RWPE2 (cell line): ENCODE measurements around the gene CDKL4.
"Not testable (repeated sequence)": the region's sequence is repeated elsewhere in the genome, so short reads cannot be mapped to it uniquely, and the experiment has no call there.

Experiments
- ATAC-seq: fragments of 200-7000 bp; cut with Tn5 transposase; 3 replicates; pipeline ENCODE4 v1.9.1; 2021; ENCODE audit warnings: low read depth
- DNase-seq: peaks from one replicate; pipeline ENCODE4 v3.0.0-alpha.2; 2020; ENCODE audit warnings: low spot score
- H3K27ac ChIP-seq: fragments of 450-650 bp; 2 replicates; pipeline ENCODE4 v1.5.1; 2017; ENCODE audit warnings: mild to moderate bottlenecking; ENCODE audit not compliant: poor library complexity, severe bottlenecking
- H3K27me3 ChIP-seq: fragments of 250-450 bp; sonication (Bioruptor Pico); 2 replicates; pipeline ENCODE4 v1.5.1; 2021; ENCODE audit warnings: mild to moderate bottlenecking, moderate library complexity; ENCODE audit not compliant: insufficient read depth, poor library complexity, severe bottlenecking
- H3K36me3 ChIP-seq: fragments of 250-450 bp; sonication (Bioruptor Pico); 2 replicates; pipeline ENCODE4 v1.5.1; 2020; ENCODE audit warnings: low read depth, mild to moderate bottlenecking, moderate library complexity
- H3K4me1 ChIP-seq: fragments of 250-450 bp; sonication (Bioruptor Pico); 2 replicates; pipeline ENCODE4 v1.5.1; 2021; ENCODE audit warnings: mild to moderate bottlenecking, moderate library complexity; ENCODE audit not compliant: insufficient read depth, poor library complexity, severe bottlenecking
- H3K4me3 ChIP-seq: fragments of 250-450 bp; sonication (Bioruptor Pico); 2 replicates; pipeline ENCODE4 v1.5.1; 2021; ENCODE audit warnings: mild to moderate bottlenecking, moderate library complexity; ENCODE audit not compliant: severe bottlenecking
- H3K9me3 ChIP-seq: fragments of 250-450 bp; sonication (Bioruptor Pico); 2 replicates; pipeline ENCODE4 v1.5.1; 2021; ENCODE audit warnings: mild to moderate bottlenecking, moderate library complexity; ENCODE audit not compliant: severe bottlenecking
- CTCF ChIP-seq: fragments of 450-650 bp; IDR thresholded peaks from one replicate; pipeline ENCODE4 v1.5.1; 2017; ENCODE audit warnings: mild to moderate bottlenecking, moderate library complexity; ENCODE audit not compliant: poor library complexity, severe bottlenecking

Gene CDKL4

GRCh38 chr2:39176997-39177396 is 66.8 kb downstream of the CDKL4 start:
- H3K9me3 ChIP-seq: no peaks in the 10 kb centered on the region
- no peaks in the 10 kb centered on the region for H3K4me1 ChIP-seq
- H3K36me3 ChIP-seq: no peaks in the 10 kb centered on the region
- H3K27ac ChIP-seq: no peak overlapping the region
- DNase-seq (no peak), ATAC-seq (no peak)
- no peak for TF ChIP-seq CTCF
- no peak overlapping the region for H3K4me3 ChIP-seq
- H3K27me3 ChIP-seq: no peaks in the 10 kb centered on the region

GRCh38 chr2:39175026-39175812 is 68.6 kb downstream of the CDKL4 start:
- no peak for DNase-seq
- H3K36me3 ChIP-seq: no peaks in the 10 kb centered on the region
- TF ChIP-seq CTCF: no peak

GRCh38 chr2:39174022-39174421 is 69.7 kb downstream of the CDKL4 start:
- no peak for TF ChIP-seq CTCF
- H3K27me3 ChIP-seq: no peaks in the 10 kb centered on the region
- no peaks in the 10 kb centered on the region for H3K4me1 ChIP-seq
- H3K9me3 ChIP-seq: no peaks in the 10 kb centered on the region
- H3K36me3 ChIP-seq: no peaks in the 10 kb centered on the region
- no peak for DNase-seq
- no peak overlapping the region for H3K27ac ChIP-seq
- H3K4me3 ChIP-seq: no peak overlapping the region
- no peak for ATAC-seq

More at GRCh38 chr2:39175026-39175812, 68.6 kb downstream of the CDKL4 start:
- no peak overlapping the region for H3K27ac ChIP-seq
- no peak overlapping the region for H3K4me3 ChIP-seq
- no peaks in the 10 kb centered on the region for H3K27me3 ChIP-seq
- H3K9me3 ChIP-seq: no peaks in the 10 kb centered on the region
- H3K4me1 ChIP-seq: no peaks in the 10 kb centered on the region
- ATAC-seq: no peak

- DNase-seq, H3K27ac ChIP-seq, H3K36me3 ChIP-seq, H3K9me3 ChIP-seq, H3K27me3 ChIP-seq, H3K4me3 ChIP-seq, ATAC-seq, H3K4me1 ChIP-seq: not testable (repeated sequence)
Measured at GRCh38 chr2:39172047-39172706, 71.6 kb downstream of the CDKL4 start.

- DNase-seq (no peak), ATAC-seq (no peak)
- Histone ChIP-seq H3K27me3 (no peaks in the 10 kb centered on the region), H3K36me3 (no peaks in the 10 kb centered on the region), H3K9me3 (no peaks in the 10 kb centered on the region), H3K4me1 (no peaks in the 10 kb centered on the region), H3K4me3 (no peak overlapping the region), H3K27ac (no peak overlapping the region)
- TF ChIP-seq CTCF: no peak
Measured at GRCh38 chr2:39171621-39172020, 72.1 kb downstream of the CDKL4 start.
